Left lung (tissue), 10 donors: ENCODE measurements around the gene DTNB. TPM values are rescaled to one million over a fixed set of nuclear protein-coding genes. Genes with fewer than 3 reads are reported as not detected.

ENCODE experiments used
- ATAC-seq: fragments of 200-7000 bp; cut with Tn5 transposase; one replicate; pipeline ENCODE4 v1.9.1; 2020; ENCODE audit warnings: moderate library complexity
- DNase-seq, 4 donors: peaks; one replicate each; pipeline ENCODE4 v3.0.0-alpha.2; 2013 to 2020
- H3K27ac ChIP-seq, 2 donors: fragments of 200-600 bp; sonication (generic) in 1 of 2; one replicate each; pipeline versions ENCODE4 v1.5.0 to v1.8.0; 2020 to 2021
- H3K27me3 ChIP-seq, 2 donors: fragments of 200-600 bp; sonication (generic) in 1 of 2; one replicate each; pipeline versions ENCODE4 v1.5.0 to v1.8.0; 2020 to 2021
- H3K36me3 ChIP-seq, 2 donors: fragments of 200-600 bp; sonication (generic) in 1 of 2; one replicate each; pipeline versions ENCODE4 v1.5.0 to v1.8.0; 2020 to 2021
- H3K4me1 ChIP-seq, 2 donors: fragments of 200-600 bp; one replicate each; pipeline ENCODE4 v1.8.0; 2021
- H3K4me3 ChIP-seq, 2 donors: fragments of 200-600 bp; sonication (generic) in 1 of 2; one replicate each; pipeline versions ENCODE4 v1.5.0 to v1.8.0; 2020 to 2021; ENCODE audit warnings: mild to moderate bottlenecking in 1 of 2
- H3K9me3 ChIP-seq, 2 donors: fragments of 200-600 bp; sonication (generic) in 1 of 2; one replicate each; pipeline versions ENCODE4 v1.5.0 to v1.8.0; 2020 to 2021
- intact Hi-C, 2 donors: fragments of 100-400 bp; cut with DNase I; formaldehyde crosslinking; loops; one replicate each; pipeline versions ENCODE4 v1.11.2 to v1.14.2; 2022
- polyA plus RNA-seq, 6 donors: library from polyadenylated mRNA; unstranded; fragments of 120-200 nt; gene quantifications; one replicate each; pipeline ENCODE4 v1.2.1, GENCODE V29; 2013; ENCODE audit not compliant: insufficient read length in 6 of 6
- total RNA-seq, 2 donors: library from RNA; stranded (reverse); fragmentation: NEBNext Ultra II Directional; extraction: Animal tissue kit (Norgen Biotek cat#: 25700); gene quantifications; one replicate each; pipeline ENCODE4 v1.2.1, GENCODE V29; 2021
- TF ChIP-seq, protein P1 (sequence below), 2 donors: fragments of 200-600 bp; sonication (generic) in 1 of 2; IDR thresholded peaks; one replicate each; pipeline versions ENCODE4 v1.5.0 to v1.8.0; 2021; ENCODE audit warnings: antibody characterized with exemption in 2 of 2
- donor health status: DM: no; HTN: yes; CAD: no.
- donor health status: DM: no; HTN: no; CAD: no.

The DTNB gene
- total and polyA plus RNA-seq, 8 donors, result 17.6 to 32.5 (median 29.5) TPM

DNA sequence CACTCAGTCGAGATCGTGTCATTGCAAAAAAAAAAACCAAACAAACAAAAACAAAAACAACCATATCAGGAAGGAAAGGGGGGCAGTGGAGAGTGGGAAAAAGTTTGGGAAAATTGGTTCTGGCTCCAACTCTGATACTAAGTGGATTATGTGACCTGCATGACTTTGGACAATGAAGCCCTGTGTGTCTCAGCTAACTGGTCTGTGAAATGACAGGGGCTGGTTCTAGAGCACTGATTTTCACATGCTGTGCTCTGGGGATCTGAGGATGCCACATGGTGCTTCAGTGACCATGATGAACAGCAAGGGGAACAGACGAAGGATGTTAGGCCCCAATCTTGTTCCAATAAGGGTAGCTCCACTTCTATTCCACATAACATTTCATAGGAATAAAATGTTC is 174.2 kb downstream of the DTNB start:
- DNase-seq (no peak), ATAC-seq (no peak)
- no peak overlapping the region for H3K27ac ChIP-seq
- H3K4me3 ChIP-seq, result no peak overlapping the region
- H3K9me3 ChIP-seq, result no peaks in the 10 kb centered on the region
- H3K4me1 ChIP-seq, result no peaks in the 10 kb centered on the region
- H3K27me3 ChIP-seq, result no peaks in the 10 kb centered on the region
- intact Hi-C loops, result no loop called here
- TF ChIP-seq, protein P1, sequence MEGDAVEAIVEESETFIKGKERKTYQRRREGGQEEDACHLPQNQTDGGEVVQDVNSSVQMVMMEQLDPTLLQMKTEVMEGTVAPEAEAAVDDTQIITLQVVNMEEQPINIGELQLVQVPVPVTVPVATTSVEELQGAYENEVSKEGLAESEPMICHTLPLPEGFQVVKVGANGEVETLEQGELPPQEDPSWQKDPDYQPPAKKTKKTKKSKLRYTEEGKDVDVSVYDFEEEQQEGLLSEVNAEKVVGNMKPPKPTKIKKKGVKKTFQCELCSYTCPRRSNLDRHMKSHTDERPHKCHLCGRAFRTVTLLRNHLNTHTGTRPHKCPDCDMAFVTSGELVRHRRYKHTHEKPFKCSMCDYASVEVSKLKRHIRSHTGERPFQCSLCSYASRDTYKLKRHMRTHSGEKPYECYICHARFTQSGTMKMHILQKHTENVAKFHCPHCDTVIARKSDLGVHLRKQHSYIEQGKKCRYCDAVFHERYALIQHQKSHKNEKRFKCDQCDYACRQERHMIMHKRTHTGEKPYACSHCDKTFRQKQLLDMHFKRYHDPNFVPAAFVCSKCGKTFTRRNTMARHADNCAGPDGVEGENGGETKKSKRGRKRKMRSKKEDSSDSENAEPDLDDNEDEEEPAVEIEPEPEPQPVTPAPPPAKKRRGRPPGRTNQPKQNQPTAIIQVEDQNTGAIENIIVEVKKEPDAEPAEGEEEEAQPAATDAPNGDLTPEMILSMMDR (IDR thresholded peaks at IDR 0.05), result no peak
- no peaks in the 10 kb centered on the region for H3K36me3 ChIP-seq

DNA sequence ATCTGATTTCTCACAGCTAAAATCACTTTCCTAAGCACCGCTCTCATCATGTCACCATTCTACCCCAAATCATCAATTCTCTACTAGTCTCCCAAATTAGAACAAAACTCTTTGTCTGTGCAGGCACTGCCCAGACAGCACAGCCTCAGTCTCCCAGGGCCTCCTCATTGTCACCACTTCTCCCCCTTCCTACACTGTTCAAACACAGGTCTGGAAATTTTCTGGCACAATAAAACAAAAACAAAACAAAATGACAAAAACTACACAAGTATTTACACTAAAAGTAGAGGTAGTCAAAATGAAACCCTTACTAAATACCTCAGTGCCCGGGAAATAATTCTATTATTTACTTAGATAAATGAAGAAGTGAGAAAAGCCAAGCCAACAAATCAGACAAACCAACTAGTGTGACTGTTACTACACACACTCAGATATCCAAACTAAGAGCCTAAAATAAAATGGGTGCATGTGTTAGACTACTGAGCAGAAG is 175.4 kb downstream of the DTNB start:
- TF ChIP-seq, protein P1 (IDR thresholded peaks at IDR 0.05), result no peak
- Histone ChIP-seq H3K4me3 (no peak overlapping the region), H3K27ac (no peak overlapping the region), H3K9me3 (no peaks in the 10 kb centered on the region), H3K36me3 (no peaks in the 10 kb centered on the region), H3K4me1 (no peaks in the 10 kb centered on the region), H3K27me3 (no peaks in the 10 kb centered on the region)
- ATAC-seq, result no peak
- intact Hi-C loops, result no loop called here
- DNase-seq, result no peak

DNA sequence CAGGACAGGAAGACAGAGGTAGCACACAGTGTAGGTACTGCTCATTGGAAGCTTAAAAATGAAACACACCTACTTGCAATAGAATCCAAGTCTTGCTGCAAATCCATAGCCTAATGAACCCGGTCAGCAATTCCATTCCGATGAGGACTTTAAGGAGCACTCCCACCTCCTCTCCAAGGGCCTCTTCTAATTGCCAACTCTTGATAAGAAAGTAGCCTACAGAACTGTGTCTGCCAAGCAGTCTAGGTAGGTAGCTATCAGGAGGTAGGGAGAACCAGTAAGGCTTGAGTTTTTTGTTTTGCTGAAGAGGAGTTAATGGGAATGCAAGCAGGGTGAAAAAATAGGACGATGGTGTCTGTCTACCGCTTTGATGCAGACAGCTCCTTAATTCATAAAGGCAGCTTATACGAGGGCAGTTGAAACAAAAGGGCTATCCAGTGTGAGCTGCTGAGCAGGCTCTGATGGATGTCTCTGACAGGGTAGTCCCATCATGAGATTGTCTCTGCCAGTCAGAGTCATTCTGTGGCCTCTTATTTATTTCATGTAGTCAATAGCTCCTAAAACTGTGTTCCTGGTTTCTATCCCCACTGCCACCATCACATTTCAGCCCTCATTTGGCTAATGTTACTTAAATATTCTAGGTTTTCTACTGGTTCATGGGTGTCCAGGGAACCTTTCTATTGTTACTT is 176.0 kb downstream of the DTNB start:
- DNase-seq (no peak), ATAC-seq (peak; percentile 69)
- no peaks in the 10 kb centered on the region for H3K36me3 ChIP-seq
- H3K9me3 ChIP-seq, result no peaks in the 10 kb centered on the region
- H3K4me3 ChIP-seq, result no peak overlapping the region
- peaks cover 0 to 2% of the 10 kb centered on the region in 2 donors for H3K4me1 ChIP-seq
- intact Hi-C loops, result no loop called here
- TF ChIP-seq, protein P1 (IDR thresholded peaks at IDR 0.05), result no peak
- no peak overlapping the region for H3K27ac ChIP-seq
- H3K27me3 ChIP-seq, result no peaks in the 10 kb centered on the region

DNA sequence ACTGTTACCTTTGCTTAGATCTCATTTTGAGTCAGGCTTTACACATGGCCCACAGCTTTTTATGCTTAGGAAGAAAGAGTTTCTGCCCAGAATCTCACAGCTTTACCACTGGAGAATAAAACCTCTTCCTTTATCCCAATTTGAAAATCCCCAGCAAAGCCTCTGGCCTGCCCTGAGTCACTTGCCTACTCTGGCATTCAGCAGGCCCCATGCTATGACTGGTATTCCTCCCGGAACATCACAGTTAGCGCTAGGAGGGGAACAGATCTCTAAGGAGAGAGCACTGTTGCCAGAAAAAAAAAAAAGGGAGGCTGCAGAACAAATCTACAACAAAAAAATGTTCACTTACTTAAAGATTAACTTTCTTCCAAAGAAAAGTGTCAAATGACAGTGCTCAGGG is 178.8 kb downstream of the DTNB start:
- no peak for ATAC-seq
- H3K9me3 ChIP-seq, result no peaks in the 10 kb centered on the region
- no peaks in the 10 kb centered on the region for H3K27me3 ChIP-seq
- H3K4me3 ChIP-seq, result no peak overlapping the region
- no peak overlapping the region for H3K27ac ChIP-seq
- TF ChIP-seq, protein P1 (IDR thresholded peaks at IDR 0.05), result no peak
- H3K4me1 ChIP-seq, result peaks cover 12 to 14% of the 10 kb centered on the region in 2 donors
- H3K36me3 ChIP-seq, result no peaks in the 10 kb centered on the region
- DNase-seq, result no peak
- intact Hi-C loops, result no loop called here

DNA sequence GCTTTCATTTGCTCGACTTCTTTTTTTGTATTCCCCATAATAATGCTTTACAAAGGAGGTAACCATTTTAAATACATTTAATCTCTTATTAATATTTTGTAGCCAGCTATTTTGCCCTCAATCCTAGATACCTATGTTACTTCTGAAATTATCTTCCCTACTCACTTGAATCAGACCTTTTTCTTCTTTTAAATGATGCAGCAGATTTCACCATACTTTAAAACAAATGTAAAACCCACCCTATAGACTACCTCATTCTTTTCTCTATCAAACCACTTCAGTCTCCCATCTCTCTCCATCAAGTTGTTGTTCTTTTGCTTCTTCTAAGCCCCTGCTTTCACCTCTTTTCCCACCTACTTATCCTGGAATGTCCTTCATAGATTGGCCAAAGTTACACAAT is 180.2 kb downstream of the DTNB start:
- no peak for ATAC-seq
- intact Hi-C loops, result no loop called here
- no peak for DNase-seq
- Histone ChIP-seq H3K4me1 (peaks cover 12 to 14% of the 10 kb centered on the region in 2 donors), H3K36me3 (no peaks in the 10 kb centered on the region), H3K4me3 (no peak overlapping the region), H3K9me3 (no peaks in the 10 kb centered on the region), H3K27ac (no peak overlapping the region), H3K27me3 (no peaks in the 10 kb centered on the region)
- TF ChIP-seq, protein P1 (IDR thresholded peaks at IDR 0.05), result no peak
